ENCODE data around the gene RELN. TPM values are rescaled to one million over a fixed set of nuclear protein-coding genes. Genes with fewer than 3 reads are reported as not detected.

Gene RELN
- total and polyA plus RNA-seq, 2 of the 13 experiments (the other 11 are each of a cell fraction or from before 2014, with no cell fraction given) = 315 to 332 TPM

- TF ChIP-seq CENPBD1 (CRISPR knock-in tag; IDR thresholded peaks at IDR 0.05; ENCODE audit: borderline replicate concordance, low read depth) = no peak
- no peak for TF ChIP-seq MATR3 (CRISPR knock-in tag; IDR thresholded peaks at IDR 0.05)
- no peak for TF ChIP-seq ZSCAN12 (CRISPR knock-in tag; IDR thresholded peaks at IDR 0.05)
- TF ChIP-seq ZNF556 (CRISPR knock-in tag; IDR thresholded peaks at IDR 0.05; ENCODE audit: borderline replicate concordance) = peak; percentile 72; the same call in 1 of the 2 replicates
- peak; percentile 66; the same call in 1 of the 2 replicates for TF ChIP-seq PBX2 (CRISPR knock-in tag; IDR thresholded peaks at IDR 0.05)
- no peak for TF ChIP-seq MLLT10 (CRISPR knock-in tag; IDR thresholded peaks at IDR 0.05)
- peak; percentile 97 for TF ChIP-seq SOX13 (IDR thresholded peaks at IDR 0.05)
- peak in 1 of 2 experiments; percentile 98; a peak in 2 of 4 replicates for TF ChIP-seq SOX13 (CRISPR knock-in tag; conservative IDR thresholded peaks at IDR 0.05 in 1 of 2, IDR thresholded peaks at IDR 0.05 in 1 of 2)
- TF ChIP-seq ATF1 (CRISPR knock-in tag; IDR thresholded peaks at IDR 0.05) = peak; percentile 77
- TF ChIP-seq ZFP1 (CRISPR knock-in tag; IDR thresholded peaks at IDR 0.05) = peak; percentile 91; the same call in 1 of the 2 replicates
- TF ChIP-seq PPARG (CRISPR knock-in tag; conservative IDR thresholded peaks at IDR 0.05) = peak; percentile 91
- TF ChIP-seq MAZ (IDR thresholded peaks at IDR 0.05; ENCODE audit: borderline replicate concordance, low read depth, low read length) = no peak
- TF ChIP-seq MAZ (CRISPR knock-in tag; IDR thresholded peaks at IDR 0.05; ENCODE audit: low read depth) = no peak
- peak; percentile 99 for TF ChIP-seq MIXL1 (CRISPR knock-in tag; IDR thresholded peaks at IDR 0.05)
- TF ChIP-seq MEIS2 (CRISPR knock-in tag; IDR thresholded peaks at IDR 0.05) = peak; percentile 89
- peak; percentile 75; the same call in 1 of the 2 replicates for TF ChIP-seq SMARCE1 (IDR thresholded peaks at IDR 0.05; ENCODE audit: borderline replicate concordance)
- TF ChIP-seq ZNF674 (CRISPR knock-in tag; IDR thresholded peaks at IDR 0.05; ENCODE audit: low read depth) = no peak
- TF ChIP-seq HNRNPK (IDR thresholded peaks at IDR 0.05; ENCODE audit: low read depth, low read length, poor library complexity, severe bottlenecking) = no peak
- TF ChIP-seq ATAD3A (CRISPR knock-in tag; IDR thresholded peaks at IDR 0.05) = no peak
- peak; percentile 90; the same call in 1 of the 2 replicates for TF ChIP-seq ZSCAN9 (CRISPR knock-in tag; IDR thresholded peaks at IDR 0.05; ENCODE audit: borderline replicate concordance)
- peak; percentile 98 for TF ChIP-seq TARDBP (CRISPR knock-in tag; IDR thresholded peaks at IDR 0.05)
- TF ChIP-seq ZBTB3 (CRISPR knock-in tag; IDR thresholded peaks at IDR 0.05; ENCODE audit: borderline replicate concordance, low read depth) = no peak
- TF ChIP-seq ZNF251 (CRISPR knock-in tag; IDR thresholded peaks at IDR 0.05) = no peak
- TF ChIP-seq SOX6 (IDR thresholded peaks at IDR 0.05) = no peak
- TF ChIP-seq SOX6 (CRISPR knock-in tag; IDR thresholded peaks at IDR 0.05) = peak; percentile 100
- peak; percentile 85; the same call in 1 of the 2 replicates for TF ChIP-seq SALL1 (CRISPR knock-in tag; IDR thresholded peaks at IDR 0.05)
- no peak for TF ChIP-seq ZNF800 (CRISPR knock-in tag; IDR thresholded peaks at IDR 0.05)
Observed at GRCh38 chr7:103660455-103661371, 328.7 kb downstream of the RELN start (continued).
